HG02852 (cell line): ENCODE measurements around the gene ITPKC.

Experiments
- ATAC-seq: cut with Tn5 transposase; IDR thresholded peaks from one replicate; pipeline ENCODE4 v1.9.1; 2021; ENCODE audit warnings: mild to moderate bottlenecking, moderate library complexity; ENCODE audit not compliant: unreplicated experiment

ITPKC gene

DNA sequence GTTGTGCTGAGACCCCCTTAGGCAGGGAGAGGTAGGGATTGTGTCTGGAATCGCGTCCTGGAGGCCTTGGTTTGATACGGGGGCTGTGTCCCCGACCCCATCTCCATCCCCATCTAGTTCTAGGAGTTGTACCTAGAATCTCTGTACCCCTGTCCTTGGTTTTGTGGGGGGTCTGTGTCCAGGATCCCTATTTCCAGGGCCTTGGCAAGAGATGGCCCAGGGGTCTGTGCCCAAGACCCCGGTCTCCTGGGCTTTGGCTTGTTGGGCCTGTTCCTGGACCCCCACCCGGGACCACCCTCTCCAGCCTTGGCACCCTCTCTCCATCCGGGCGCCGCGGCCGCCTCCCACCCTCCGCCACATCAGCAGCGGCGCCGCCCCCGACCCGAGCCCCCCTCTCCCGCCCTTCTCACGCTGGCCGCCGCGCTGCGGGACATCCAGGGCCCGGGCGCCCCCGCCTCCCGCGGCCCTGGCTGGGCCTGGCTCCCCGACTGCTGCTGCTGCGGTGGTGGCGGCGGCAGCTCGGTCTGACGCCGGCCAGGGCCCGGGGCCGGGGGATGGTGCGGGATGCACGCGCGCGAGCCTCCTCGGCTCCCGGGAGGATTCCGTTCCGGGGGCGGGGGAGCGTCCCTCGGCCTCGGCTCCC is 26.7 kb upstream of the ITPKC start, which contains the start of gene NUMBL:
NUMBL (minus strand) TSS at position 602 of the 643 bp plus-strand sequence; CDS start at position 434, 168 bp downstream.
- ATAC-seq: no peak

DNA sequence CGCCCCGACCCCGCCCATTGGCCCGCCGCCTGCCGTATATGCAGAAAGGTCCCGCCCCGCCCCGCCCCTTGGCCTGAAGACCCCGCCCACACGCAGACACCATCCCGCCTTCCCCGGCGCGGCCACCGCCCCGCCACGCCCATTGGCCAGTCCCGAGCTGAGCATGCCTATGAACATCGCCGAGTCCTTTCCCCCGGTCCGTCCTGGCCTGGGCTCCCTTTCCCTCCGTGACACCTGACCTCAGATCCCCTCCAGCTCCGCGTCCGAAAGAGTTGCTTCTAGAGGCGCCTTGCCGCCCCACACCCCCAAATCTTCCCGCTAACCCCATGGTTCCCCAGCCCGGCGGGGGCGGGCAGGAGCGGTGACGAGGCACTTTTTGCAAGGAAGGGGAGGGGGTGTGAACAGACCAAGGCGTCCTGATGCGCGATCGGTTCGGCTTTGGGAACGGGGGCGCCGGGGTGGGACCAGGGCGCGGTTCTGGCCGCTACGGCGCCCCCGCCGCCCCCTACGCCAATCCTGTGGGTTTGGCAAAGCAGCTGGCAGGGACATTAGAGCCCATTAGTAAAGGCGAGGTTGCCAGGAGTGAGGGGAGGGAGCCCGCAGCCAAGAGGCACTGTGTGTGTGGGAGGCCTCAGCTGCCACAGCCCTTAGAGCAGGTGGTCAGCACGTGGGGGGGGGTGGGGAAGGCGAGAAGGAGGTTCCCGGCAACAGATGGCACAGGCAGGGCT is 26.1 kb upstream of the ITPKC start:
- ATAC-seq: peak; percentile 55

DNA sequence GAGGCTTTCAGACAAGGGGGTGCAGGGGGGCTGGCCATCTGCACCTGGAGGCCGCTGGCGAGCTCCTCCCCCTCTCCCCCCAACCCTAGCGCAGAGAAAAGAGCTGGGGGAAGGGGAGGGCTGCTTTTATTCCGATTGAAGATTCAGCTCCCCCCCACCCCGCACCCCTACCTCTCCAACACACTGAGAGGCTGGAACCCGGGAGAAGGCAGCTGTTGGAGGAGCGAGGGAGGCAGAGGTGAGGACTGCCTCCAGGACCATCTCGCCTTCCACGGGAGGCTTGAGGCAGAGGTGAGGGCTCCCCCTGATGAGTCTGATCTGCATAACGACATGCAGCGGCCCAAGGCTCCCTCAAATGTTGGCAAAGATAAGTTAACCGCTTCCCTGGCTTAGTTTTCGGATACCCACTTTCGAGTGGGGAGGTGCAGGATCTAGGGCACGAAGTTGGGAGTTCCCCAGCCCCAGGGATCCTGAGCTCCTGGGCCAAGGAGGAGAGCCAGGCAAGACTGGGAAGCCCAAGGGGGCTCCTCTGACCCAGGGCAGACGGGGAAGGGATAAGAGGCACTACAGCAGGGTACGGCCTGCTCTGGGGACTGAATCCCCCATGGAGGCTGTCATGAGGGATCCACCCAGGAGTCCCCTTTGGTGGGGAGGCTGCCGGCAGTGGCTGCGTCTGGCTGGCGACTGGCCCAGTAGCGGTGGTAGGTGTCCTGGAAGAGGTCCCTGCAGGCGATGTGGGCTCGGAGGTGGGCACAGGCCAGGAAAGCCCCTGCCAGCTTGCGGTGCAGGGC is 25.3 kb upstream of the ITPKC start:
- no peak for ATAC-seq

GRCh38 chr19:40692212-40692551 is 24.7 kb upstream of the ITPKC start:
- ATAC-seq: no peak

GRCh38 chr19:40693150-40693788 is 23.6 kb upstream of the ITPKC start:
- no peak for ATAC-seq

DNA sequence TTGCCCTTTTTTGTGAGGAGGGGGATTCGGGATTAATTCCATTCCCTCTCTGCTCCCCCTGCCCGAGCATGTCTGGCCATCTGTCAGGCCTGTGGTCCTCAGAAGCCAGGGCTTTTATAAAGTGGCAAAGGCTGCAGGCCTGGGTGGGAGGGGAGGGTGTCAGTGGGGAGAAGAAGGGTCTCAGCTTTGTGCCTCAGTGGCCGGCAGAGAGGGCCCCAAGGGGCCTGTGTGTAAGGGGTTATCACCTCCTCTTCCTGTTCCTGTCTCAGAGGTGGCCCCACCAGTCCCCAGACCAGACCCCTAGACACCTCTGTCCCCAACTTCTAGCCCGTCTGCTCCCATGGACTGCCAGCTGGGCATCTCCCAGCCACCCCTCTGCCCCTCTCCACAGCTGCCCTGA is 23.0 kb upstream of the ITPKC start:
- no peak for ATAC-seq

GRCh38 chr19:40695881-40696280 is 21.0 kb upstream of the ITPKC start:
- ATAC-seq: no peak

DNA sequence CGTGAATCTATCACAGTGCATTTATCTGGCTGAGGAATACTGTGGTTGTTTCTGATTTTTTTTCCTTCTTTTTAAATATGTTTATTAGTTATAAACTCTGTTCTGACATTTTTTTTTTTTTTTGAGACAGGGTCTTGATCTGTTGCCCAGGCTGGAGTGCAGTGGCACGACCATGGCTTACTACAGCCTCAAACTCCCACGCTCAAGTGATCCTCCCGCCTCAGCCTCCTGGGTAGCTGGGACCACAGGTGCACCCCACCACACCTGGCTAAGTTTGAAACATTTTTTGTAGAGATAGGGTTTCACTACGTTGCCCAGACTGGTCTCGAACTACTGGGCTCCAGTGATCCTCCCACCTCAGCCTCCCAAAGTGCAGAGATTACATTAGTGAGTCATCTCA is 19.9 kb upstream of the ITPKC start:
- no peak for ATAC-seq

DNA sequence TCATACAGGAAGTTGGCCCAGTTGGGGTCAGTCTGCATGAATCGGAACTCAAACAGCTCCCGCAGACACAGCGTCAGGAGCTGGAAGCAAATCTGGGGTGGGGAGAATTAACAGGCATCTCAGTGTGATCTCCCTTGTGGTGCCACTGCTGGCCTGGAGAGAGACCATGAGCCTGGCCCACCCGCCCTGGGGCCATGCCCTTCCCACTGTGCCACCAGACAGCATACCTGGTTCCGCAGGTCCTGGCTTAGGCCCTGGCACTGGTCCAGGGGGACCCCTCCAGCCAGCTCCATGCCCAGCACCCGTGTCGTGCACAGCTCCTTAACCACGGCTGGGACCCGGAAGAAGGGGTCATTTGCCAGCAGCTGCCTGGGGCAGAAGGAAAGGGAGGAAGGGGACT is 16.8 kb upstream of the ITPKC start:
- ATAC-seq: no peak

DNA sequence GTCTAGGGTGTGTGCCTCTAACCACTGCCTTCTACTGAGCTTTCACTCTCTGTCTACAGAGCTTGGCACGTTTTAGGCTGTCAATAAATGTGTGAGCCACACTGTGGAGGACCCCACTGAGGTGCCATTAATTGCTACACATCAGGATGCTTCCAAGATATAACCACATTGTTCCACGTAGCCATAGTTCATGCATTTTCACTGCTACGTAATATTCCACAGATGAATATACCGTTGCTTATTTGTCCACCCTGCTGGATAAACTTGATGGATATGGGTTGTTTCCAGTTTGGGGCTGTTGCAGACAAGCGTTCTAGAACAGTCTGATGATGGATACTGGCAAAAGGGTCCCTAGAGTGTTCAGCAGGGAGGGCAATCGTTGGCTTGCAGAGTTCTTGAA is 15.2 kb upstream of the ITPKC start:
- ATAC-seq: no peak

DNA sequence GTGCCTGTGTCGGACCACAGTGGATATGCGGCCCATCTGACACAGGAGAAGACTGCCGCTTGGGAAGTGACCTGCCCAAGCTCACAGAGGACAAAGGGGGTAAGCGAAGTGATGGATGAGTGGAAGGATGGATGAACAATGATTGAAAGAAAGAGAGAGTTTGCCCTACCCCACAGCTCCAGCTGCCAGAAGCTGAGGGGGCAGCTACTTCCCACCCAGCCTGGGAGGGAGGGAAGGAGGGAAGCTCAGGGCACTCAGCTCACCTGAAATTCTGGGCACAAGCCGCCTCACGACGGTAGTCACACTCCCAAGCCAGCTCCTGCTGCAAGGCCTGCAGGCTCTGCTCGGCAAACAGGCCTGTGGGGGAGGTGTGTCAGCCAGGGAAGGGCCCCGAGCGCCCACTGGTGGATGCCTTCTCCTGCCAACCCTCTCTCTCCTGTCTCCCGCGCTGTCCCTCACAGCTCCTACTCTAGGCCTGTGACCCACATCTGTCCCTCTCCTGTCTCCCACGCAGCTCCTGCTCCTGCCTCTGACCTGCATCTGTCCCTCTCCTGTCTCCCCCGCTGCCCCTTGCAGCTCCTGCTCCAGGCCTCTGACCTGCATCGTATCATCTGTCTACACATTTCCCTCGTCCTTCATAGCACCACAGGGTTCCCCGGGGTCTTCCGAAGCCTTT is 14.4 kb upstream of the ITPKC start:
- ATAC-seq: no peak

- no peak for ATAC-seq
These were observed 13.7 kb upstream of the ITPKC start for GRCh38 chr19:40703029-40703755.

DNA sequence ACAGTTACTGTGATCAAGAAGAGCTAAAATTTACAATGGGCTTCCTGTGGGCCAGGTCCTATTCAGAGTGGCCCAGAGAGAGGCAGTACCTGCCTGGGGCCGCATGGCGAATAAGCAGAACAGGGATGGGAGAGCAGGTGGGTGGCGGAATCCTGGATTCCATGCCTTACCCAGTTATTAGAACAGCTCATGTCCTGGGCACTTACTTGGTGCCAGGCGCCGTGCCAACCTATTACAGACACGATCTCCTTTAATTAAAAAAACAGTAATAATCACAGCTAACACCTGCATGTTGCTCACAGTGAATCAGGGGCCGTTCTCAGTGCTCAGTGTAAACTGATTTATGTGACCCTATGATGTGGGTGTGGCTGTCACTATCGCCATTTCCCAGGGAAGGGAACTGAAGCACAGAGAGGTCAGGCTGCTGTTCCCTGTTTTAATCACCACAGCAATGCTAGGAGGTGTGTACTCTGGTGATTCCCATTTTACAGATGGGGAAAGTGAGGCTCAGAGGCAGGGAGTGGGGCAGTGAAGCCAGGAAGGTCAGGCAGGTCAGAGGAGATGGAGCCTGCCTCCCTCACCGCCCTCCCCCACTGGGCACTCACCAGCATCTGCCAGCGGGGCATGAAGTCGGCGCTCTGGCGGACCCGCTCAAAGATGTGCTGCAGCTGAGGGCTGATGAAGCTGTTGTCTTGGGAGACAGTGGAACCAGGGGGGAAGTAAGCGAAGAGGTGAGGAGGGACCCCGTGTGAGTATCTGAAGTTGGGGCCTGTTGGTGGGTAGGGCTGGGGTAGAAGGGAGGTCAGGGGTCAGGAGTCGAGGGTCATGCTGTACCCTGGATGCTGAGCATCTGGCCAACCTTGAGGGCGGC is 12.2 kb upstream of the ITPKC start:
- ATAC-seq: no peak

DNA sequence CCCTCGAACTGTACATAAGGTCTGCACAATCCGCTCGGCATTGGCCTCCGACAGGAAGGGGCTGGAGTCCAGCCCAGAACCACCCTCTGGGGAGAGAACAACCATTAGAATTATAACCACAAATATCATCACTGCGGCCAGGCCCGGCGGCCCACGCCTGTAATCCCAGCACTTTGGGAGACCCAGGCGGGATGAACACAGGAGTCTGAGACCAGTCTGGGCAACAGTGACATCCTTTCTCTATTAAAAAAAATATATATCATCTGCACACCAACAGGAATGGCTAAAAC is 11.6 kb upstream of the ITPKC start:
- ATAC-seq: no peak

DNA sequence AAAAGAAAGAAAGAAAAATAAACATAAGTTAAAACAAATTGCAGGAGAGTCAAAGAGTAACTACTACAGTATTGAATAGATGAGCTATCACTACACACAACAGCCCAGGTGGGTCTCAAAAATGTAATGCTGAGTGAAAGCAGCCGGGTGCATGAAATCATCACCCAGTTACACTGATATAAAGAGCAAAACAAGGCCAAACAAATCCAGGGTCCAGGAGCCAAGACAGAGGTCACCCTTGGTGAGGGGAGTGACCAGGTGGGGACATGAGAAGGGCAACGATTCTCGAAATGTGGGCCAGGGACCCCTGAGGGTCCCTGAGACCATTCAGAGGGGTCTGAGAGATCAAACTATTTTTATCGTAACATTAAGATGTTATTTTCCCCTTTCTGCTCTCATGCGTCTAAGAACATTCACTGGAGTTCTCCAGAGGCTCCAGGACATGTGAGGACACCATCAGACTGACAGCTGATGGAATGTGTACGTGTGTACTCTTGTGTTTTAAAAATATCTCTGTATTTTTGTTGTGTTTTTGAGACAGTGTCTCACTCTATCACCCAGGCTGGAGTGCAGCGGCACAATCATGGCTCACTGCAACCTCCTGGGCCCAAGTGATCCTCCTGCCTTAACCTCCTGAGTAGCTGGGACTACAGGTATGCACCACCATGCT is 10.8 kb upstream of the ITPKC start:
- no peak for ATAC-seq

DNA sequence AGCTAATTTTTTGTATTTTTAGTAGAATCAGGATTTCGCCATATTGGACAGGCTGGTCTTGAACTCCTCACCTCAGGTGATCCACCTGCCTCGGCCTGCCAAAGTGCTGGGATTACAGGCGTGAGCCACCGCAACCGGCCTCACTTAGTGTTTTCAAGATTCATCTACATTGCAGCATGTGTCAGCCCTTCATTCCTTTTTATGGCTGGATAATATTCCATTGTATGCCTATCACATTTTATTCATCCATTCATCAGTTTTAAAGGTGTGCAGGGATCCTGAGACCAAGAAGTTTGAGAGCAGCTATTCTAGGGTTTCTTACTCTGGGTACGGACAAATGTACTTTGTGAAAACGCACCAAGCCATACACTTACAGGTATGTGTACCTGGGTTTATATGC is 9.3 kb upstream of the ITPKC start:
- no peak for ATAC-seq

GRCh38 chr19:40709817-40710216 is 7.1 kb upstream of the ITPKC start:
- no peak for ATAC-seq

GRCh38 chr19:40713939-40714338 is 3.0 kb upstream of the ITPKC start:
- no peak for ATAC-seq
